HG03025 (cell line): Measurements from ENCODE around the gene KRTAP4-3.
"Not testable (repeated sequence)": the region's sequence is repeated elsewhere in the genome, so short reads cannot be mapped to it uniquely, and the experiment has no call there.

ENCODE experiments used
- ATAC-seq: cut with Tn5 transposase; IDR thresholded peaks from one replicate; pipeline ENCODE4 v1.9.1; 2021; ENCODE audit warnings: mild to moderate bottlenecking, moderate library complexity; ENCODE audit not compliant: unreplicated experiment, low FRiP score

KRTAP4-3 gene

DNA sequence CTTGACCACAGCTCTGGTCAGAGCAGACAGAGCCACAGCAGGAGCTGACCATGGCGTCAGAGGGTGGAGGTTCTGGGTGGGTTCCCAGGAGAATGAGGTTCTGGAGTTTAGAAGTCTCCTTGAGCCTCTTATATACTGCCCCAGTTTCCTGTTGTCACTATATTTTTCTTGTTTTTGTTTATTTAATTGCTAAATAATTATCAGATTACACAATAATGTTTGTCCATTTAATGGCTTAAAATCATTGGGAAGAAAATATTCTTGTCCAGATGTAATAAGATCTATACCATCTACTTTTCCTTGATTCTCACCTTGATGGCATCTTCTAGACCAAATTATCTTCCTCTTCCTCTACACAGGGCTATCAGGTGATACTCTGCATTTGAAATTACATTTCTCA, at the start of gene KRTAP4-3:
KRTAP4-3 (minus strand) TSS at position 101 of the 400 bp plus-strand sequence; CDS start at position 52, 49 bp downstream.
- no peak for ATAC-seq

DNA sequence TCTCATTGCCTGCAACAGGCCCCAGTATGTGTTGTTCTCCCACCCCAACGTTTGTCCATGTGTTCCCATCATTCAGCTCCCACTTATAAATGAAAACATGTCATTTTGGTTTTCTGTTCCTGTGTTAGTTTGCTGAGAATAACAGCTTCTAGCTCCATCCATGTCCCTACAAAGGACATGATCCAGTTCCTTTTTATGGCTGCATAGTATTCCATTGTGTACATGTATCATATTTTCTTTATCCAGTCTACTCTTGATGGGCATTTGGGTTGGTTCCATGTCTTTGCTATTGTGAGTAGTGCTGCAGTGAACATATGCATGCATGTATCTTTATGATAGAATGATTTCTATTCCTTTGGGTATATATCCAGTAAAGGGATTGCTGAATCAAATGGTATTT, 47.7 kb upstream of the KRTAP4-3 start:
- ATAC-seq, result no peak

DNA sequence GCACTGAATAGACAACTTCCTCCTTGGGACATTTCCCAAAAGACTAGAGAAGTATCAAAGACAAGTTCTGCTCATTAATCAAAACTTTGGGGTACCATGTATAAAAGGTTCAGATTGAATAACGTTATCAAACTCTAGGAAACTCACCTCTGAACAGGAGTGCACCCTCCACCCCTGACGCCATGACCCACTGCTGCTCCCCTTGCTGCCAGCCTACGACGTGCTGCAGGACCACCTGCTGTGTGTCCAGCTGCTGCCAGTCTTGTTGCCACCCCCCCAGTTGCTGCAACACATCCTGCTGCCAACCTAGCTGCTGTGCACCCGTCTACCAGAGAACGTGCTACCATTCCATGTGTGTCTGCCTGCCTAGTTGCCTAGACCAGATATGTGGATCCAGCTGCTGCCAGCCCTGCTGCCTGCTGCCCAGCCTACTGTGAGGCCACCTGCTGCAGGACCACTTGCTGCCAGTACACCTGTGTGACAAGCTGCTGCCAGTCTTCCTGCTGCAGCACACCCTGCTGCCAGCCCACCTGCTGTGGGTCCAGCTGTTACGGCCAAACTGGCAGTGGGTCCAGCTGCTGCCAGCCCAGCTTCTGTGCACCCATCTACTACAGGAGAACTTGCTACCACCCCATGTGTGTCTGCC, 44.6 kb upstream of the KRTAP4-3 start:
- no peak for ATAC-seq

DNA sequence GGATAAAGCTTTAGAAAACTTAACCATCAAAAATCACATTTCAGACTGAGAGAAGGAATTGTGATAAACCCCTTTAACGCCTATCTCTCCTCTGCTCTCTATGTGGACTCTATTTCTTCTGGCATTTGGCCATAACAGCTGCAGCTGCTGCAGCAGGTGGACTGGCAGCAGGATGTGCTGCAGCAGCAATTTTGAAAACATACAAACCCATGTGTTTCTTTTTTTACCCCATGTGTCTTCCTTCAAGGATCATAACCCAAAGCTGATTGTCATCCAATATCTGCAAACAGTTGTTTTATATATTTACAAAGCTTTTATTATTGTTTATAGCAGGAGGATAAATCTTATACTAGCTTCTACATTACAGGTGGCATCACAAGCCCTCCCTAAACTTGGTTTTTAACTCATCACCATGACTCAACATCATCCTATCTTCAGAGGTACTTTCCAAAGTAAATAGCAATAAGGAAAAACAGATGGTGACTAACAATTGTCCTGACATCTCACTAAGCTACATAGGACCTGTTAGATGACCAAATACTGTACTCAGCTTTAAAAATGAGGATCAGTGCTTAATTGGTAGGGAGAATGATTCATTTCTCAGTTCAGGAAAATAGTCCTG, 43.9 kb upstream of the KRTAP4-3 start:
- no peak for ATAC-seq

DNA sequence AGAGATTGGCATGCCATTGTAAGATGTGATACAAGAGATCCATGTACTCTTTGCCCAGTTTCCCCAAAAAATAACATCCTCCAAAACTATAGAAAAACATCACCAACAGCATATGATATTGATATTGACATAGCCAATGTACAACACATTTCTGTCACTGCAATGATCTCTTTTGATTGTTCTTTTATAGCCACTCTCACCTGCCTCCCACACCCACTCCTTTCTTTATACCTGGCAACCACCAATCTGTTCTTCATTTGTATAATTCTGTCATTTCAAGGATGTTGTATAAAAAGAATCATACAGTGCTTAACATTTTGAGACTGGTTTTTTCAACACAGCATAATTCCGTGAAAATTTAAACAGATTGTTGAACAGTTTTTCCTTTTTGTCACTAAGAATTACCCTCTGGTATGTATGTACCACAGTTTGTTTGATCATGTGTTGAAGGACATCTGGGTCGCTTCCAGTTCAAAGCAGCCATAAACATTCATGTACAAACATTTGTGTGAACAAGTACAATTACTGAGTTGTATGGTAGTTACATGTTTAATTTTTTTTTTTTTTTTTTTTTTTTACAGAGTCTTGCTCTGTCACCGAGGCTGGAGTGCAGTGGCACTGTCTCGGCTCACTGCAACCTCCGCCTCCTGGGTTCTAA, 31.5 kb upstream of the KRTAP4-3 start:
- ATAC-seq, result no peak

DNA sequence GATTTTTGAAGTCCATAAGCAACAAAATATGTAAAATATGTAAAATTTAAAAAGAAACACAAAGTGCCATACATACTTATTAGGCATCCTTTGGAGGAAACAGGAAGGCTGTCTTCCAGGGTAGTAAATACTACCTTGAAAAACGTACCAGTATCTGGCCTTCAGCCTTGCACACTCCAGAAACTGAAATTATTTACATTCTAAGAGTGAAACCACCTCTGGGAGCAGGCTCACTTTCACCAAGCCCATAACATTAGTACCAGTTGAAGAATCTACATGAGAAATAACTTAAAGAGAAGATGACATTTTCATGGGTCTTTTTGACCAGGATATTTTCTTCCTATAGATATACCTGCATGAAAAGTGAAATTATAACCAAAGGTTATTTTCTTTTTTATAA, 28.0 kb upstream of the KRTAP4-3 start:
- ATAC-seq, result no peak

DNA sequence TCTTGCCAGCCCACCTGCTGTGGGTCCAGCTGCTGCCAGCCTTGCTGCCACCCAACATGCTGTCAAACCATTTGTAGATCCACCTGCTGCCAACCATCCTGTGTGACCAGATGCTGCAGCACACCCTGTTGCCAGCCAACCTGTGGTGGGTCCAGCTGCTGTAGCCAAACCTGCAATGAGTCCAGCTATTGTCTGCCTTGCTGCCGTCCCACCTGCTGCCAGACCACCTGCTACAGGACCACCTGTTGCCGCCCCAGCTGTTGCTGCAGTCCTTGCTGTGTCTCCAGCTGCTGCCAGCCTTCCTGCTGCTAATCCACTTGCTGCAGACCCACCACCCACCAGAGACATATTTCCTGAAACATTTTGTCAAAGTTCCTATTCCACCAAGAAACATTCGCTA, 22.3 kb upstream of the KRTAP4-3 start:
- no peak for ATAC-seq

DNA sequence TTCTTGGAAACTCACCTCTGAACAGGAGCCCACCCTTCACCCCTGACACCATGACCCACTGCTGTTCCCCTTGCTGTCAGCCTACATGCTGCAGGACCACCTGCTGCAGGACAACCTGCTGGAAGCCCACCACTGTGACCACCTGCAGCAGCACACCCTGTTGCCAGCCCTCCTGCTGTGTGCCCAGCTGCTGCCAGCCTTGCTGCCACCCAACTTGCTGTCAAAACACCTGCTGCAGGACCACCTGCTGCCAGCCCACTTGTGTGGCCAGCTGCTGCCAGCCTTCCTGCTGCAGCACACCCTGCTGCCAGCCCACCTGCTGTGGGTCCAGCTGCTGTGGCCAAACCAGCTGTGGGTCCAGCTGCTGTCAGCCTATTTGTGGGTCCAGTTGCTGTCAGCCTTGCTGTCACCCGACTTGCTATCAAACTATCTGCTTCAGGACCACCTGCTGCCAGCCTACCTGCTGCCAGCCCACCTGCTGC, 21.9 kb upstream of the KRTAP4-3 start, which contains the start of gene KRTAP9-1:
KRTAP9-1 (plus strand) TSS at position 51 of the 482 bp plus-strand sequence; CDS start at position 51, 0 bp downstream.
- not testable (repeated sequence) for ATAC-seq

DNA sequence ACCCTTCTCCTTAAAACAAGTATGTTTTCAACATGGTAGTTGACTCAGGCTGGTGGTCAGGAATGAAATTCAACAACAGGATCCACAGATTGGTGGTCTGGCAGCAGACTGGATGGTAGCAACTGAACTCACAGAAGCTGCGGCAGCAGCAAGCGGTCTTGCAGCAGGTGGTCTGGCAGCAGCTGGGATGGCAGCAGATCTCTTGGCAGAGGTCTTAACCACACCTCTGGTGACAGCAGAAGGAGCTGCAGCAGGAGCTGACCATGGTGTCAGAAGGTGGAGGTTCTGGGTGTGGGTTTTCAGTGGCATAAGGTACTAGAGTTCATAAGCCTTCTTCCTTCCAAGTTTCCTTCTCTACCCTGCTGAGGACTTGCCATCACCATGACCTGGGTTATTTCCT, 18.9 kb upstream of the KRTAP4-3 start:
- no peak for ATAC-seq

DNA sequence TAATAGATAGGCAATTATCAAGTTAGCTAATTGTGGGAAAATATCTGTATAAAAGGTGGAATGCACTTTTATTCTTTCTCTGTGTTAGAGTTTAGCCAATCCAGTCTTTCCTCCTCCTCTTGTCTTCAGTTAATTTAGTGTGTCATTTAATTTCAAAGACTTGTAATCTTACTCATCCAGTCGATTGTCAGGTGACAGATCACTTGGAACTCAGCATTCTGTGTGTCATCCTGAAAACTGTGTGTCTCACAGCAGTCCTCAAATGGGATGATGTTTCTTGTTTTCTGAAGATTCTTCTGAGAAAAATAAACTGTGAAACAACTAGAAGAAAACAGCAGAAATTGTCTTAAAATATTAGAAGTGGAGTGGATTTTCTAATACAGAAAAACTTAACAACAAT, 17.0 kb upstream of the KRTAP4-3 start:
- ATAC-seq, result no peak

DNA sequence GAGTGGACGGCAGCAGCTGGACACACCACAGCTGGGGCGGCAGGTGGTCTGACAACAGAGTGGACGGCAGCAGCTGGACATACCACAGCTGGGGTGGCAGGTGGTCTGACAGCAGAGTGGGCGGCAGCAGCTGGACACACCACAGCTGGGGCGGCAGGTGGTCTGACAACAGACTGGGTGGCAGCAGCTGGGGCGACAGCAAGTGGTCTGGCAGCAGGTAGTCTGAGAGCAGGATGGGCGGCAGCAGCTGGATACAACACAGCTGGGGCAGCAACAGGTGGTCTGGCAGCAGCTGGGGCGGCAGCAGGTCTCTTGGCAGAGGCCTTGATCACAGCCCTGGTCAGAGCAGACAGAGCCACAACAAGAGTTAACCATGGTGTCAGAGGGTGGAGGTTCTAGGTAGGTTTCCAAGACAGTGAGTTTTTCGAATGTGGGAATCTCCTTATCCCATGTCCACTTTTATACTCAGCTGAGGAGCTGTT, 16.5 kb upstream of the KRTAP4-3 start, which contains the start of gene KRTAP4-1:
KRTAP4-1 (minus strand) TSS at position 432 of the 482 bp plus-strand sequence; CDS start at position 375, 57 bp downstream.
- ATAC-seq, result no peak

DNA sequence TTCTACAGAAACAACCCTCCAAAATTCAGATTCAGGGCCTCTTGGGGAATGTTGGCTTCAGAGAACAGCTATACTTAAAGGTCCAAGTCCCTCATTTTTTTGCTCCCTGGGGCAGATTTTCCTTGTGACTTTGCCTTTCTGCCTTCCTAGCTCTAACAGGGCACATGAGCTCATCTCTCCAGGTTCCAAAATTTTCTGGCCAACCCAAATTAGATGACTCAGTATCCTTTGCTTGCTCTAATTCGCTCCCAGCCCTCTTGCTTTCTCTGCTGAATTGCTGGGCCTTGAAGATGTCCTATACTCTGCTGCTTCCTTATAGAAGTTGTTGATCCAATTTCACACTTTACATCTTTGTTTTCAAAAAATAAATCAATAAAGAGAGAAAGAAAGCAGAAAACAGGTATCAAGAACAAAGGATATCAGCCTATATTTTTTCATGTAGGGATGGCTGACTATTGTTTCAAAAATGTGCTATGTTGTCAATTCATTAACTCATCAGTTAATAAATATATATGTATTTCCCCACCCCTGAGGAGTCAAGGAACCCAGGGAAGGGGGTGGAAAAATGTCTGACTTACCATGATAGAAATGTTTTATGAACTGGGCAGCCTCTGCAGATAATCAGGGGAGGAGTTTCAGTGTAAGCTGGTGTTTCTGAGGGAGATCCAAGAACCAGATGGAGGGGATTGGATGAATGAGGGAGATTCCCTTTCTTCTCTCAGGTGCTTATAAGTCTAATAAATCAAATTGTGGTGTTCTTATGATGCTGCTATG, 11.0 kb upstream of the KRTAP4-3 start:
- no peak for ATAC-seq

DNA sequence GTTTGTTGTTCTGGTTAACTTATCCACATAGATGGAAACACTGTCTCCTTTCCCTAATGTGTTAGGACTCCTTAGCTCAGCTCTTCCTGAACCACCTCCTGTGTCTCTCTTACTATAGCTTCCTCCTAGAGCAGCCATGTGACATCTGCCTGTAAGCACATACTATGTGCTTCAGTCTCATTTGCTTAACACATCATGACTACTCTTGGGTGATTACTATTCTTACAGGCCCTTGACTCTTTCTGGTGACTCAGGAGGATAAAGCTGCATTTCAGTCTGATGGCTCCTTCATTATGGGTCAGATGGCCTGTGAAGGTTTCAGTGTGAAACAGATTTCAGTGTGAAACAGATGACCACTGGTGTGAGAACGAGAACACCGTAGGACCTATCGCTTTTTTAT, 10.3 kb upstream of the KRTAP4-3 start:
- no peak for ATAC-seq

DNA sequence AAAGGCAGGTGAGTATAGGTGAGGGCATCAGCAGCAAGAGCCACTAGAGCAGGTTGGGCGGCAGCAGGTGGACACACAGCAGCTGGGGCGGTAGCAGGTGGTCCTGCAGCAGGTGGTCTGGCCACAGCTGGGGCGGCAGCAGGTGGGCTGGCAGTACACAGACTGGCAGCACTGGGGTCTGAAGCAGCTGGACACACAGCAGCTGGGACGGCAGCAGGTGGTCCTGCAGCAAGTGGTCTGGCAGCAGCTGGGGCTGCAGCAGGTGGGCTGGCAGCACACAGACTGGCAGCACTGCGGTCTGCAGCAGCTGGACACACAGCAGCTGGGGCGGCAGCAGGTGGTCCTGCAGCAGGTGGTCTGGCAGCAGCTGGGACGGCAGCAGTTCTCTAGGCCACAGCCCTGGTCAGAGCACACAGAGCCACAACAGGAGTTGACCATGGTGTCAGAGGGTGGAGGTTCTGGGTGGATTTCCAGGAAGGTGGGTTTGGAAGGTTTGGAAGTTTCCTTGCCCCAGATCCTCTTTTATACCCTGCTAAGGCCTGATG, 9.8 kb upstream of the KRTAP4-3 start, which contains the start of gene KRTAP4-2:
KRTAP4-2 (minus strand) TSS at position 495 of the 545 bp plus-strand sequence; CDS start at position 438, 57 bp downstream.
- ATAC-seq, result no peak

DNA sequence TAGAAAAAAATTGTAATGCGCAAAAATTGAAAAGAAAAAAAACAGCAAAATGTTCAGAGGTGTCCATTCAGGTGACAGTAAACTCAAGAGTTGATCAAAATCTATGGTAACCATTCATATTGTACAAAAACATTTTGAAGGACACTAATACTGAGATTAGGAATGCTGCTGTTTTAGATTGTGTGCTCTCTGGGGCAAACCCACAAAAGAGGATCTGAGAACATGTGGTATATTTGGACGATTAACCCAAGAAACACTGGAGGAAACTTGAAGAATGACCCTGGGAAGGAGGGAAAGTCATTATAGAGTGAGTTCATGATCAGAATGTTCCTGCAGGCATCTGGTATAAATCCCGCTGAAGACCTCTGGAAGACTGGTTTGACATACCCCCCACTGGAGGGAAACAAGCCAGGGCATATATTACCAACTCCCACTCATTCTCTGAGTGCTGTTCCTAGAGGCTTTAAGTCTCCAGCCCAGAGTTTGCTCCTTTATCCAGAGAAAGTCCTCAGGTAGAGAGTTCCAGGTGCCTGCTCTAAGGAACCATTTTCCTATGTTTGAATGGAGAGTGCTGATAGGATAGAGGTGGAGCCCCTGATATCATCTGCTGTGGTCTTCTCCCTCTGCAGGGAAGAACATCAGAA, 8.8 kb upstream of the KRTAP4-3 start:
- ATAC-seq, result no peak

DNA sequence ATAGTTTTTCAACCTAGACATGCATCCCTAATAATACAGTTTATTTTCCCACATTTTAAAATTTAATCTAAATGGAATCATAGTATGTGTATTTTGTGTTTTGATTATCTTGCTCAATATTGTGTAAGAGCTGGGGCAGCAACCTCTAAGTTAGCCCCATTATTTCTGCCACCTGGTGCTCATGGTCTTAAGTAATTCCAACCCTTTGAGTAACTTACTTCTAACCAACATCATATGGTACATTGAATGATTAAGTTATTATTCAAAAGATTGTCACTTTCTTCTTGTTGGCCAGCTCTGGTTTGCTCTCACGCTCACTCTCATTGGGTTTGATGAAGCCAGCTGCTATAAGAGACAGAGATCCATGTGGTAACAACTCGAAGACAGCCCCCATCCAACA, 3.9 kb upstream of the KRTAP4-3 start:
- no peak for ATAC-seq

DNA sequence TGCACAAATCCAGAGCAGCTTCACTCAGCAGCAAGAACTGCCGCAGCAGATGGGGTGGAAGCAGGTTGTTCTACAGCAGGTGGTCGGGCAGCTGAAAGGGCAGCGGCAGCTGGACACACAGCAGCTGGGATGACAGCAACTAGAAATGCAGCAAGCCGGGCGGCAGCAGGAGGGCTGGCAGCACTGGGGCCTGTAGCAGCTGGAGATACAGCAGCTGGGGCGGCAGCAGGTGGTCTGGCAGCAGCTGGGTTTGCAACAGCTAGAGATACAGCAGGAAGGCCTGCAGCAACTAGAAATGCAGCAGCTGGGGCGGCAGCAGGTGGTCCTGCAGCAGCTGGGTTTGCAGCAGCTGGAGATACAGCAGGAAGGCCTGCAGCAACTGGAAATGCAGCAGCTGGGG, 460 bp downstream of the KRTAP4-3 start:
- ATAC-seq, result no peak

DNA sequence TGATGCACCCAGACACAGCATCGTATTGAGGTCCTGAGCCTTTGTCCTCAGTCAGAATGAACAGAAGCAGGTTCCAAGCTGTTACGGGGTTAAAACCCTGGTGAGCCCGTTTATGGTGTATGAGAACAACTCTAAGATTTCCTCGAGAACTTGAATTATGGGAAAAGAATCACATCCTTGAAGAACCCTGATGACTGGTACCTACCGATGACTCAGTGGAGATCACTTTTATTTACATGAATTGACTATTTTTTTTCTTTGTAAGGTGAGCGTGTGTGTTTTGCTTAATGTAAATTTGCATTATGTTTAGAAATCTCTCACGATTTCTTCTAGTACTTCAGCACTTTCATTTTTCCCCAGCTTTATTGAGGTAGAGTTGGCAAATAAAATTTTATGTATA, 4.2 kb downstream of the KRTAP4-3 start:
- no peak for ATAC-seq

DNA sequence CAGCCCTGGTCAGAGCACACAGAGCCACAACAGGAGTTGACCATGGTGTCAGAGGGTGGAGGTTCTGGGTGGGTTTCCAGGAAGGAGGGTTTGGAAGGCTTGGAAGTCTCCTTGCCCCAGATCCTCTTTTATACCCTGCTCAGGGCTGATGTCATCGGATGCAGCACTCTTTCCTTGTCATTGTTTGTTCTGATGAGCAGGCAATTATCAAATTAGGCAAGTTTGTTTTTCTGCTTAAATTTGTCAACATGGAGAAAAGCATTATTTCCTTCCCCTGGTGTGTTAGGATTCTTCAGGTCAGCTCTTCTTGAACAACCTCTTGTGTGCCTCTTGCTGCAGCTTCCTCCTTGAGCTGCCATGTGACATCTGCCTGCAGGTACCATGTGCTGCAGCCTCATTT, 7.4 kb downstream of the KRTAP4-3 start, which contains the start of gene KRTAP4-4:
KRTAP4-4 (minus strand) TSS at position 101 of the 400 bp plus-strand sequence; CDS start at position 44, 57 bp downstream.
- no peak for ATAC-seq
